GM23248 (cell line): ENCODE measurements around the gene CARMIL1.

Source experiments
- EZH2 ChIP-seq: fragments of 200-600 bp; sonication (generic); IDR thresholded peaks from 2 replicates; pipeline ENCODE4 v1.6.1; 2018; ENCODE audit warnings: antibody characterized with exemption, mild to moderate bottlenecking; ENCODE audit not compliant: insufficient read depth, poor library complexity, severe bottlenecking
- EZH2phosphoT487 ChIP-seq: fragments of 200-600 bp; sonication (generic); IDR thresholded peaks from 2 replicates; pipeline ENCODE4 v1.6.1; 2018; ENCODE audit warnings: antibody characterized with exemption, moderate library complexity, mild to moderate bottlenecking, low read depth; ENCODE audit not compliant: insufficient read depth

DNA sequence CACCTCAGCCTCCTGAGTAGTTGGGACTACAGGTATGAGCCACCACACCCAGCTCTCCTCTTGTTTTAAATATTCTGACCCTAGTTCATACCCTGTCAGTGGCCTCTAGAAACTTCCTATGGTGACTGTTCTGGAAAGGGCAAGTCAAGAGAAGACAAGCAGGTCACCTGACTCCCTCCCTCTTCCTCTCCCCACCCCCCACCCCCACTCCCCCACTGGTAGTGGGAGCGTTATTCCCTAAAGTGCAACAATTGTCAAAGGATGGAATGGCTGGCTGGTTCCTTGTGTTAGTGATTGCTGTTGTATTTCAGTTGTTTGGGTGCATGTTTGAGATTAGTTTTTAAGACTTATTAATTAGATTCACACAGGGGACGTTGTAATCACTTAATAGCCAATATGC is 136.1 kb downstream of the CARMIL1 start:
- TF ChIP-seq EZH2 (no peak), EZH2phosphoT487 (no peak)
